Effector memory CD4-positive, alpha-beta T cell (primary cell): ENCODE data around the gene LENG9.
"Not testable (repeated sequence)": the region's sequence is repeated elsewhere in the genome, so short reads cannot be mapped to it uniquely, and the experiment has no call there.

Source experiments
- DNase-seq, 3 donors: peaks; one replicate each; pipeline ENCODE4 v3.0.0-alpha.2; 2020
- H3K27ac ChIP-seq: 2 replicates; pipeline ENCODE4 v1.7.0; 2013; ENCODE audit warnings: mild to moderate bottlenecking, low read length, moderate library complexity; ENCODE audit not compliant: insufficient read depth, poor library complexity, severe bottlenecking
- H3K27me3 ChIP-seq: replicated peaks from 2 replicates; pipeline ENCODE4 v1.7.0; 2013; ENCODE audit warnings: mild to moderate bottlenecking, low read length; ENCODE audit not compliant: insufficient read depth, control insufficient read depth, poor library complexity, severe bottlenecking
- H3K36me3 ChIP-seq: 2 replicates; pipeline ENCODE4 v1.7.0; 2013; ENCODE audit warnings: mild to moderate bottlenecking, low read length, moderate library complexity; ENCODE audit not compliant: control insufficient read depth, insufficient read depth
- H3K4me1 ChIP-seq: 2 replicates; pipeline ENCODE4 v1.7.0; 2013; ENCODE audit warnings: low read length, mild to moderate bottlenecking; ENCODE audit not compliant: control insufficient read depth, insufficient read depth, poor library complexity, severe bottlenecking
- H3K4me3 ChIP-seq: 2 replicates; pipeline ENCODE4 v1.7.0; 2013; ENCODE audit warnings: low read length, low read depth, mild to moderate bottlenecking; ENCODE audit not compliant: insufficient read depth, poor library complexity, severe bottlenecking
- H3K9me3 ChIP-seq: 2 replicates; pipeline ENCODE4 v1.7.0; 2013; ENCODE audit warnings: mild to moderate bottlenecking, low read length, moderate library complexity; ENCODE audit not compliant: control insufficient read depth

LENG9 gene

DNA sequence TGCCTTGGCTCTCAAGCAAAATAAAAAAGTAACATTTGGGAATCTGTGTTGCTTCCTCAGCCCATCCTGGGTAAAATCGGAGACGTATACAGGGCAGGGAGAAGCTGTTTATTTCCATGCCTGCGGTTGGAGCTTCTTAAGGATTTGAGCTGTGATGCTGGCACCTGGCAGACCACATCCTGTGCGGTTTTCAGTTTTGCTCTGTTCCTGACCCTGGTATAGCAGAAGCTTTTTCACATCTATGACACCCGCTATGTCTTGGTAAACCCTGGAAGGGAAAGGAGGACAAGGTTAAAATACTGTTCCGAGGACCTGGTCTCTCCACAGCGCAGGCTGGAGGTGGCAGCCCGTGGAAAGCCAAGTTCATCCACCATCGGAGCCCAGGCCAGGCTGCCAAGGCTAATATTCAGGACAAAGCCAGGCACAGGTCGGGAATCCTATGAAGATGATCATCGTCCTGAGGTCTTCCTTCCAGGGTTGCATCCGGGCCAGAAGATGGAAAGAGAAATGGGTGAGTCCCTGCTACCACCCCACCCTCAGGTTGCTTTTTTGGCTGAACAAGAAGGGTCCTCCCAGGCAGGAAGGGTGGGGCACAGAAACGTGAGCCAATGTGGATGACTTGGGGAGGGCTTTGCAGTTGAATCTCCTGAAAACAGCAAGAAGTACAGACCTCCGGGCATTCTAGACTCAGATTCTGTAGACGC lies 34.3 kb upstream of the LENG9 start:
- not testable (repeated sequence) for H3K27ac ChIP-seq, H3K4me3 ChIP-seq, H3K4me1 ChIP-seq, H3K36me3 ChIP-seq, DNase-seq, H3K27me3 ChIP-seq, H3K9me3 ChIP-seq

DNA sequence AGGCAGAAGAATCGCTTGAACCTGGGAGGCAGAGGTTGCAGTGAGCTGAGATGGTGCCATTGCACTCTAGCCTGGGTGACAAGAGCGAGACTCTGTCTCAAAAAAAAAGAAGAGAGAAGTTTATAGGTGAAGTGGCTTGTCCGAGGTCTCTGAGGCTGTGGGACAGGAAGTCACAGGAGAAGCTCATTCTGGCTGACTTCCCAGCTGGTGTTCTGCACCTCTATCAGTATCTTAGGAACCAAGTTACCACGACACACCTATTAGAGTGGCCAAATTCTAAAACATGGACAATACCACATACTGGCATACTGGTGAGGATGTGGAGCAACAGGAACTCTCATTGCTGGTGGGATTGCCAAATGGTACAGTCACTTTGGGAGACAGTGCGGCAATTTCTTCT lies 31.7 kb upstream of the LENG9 start:
- not testable (repeated sequence) for H3K9me3 ChIP-seq, DNase-seq, H3K4me1 ChIP-seq, H3K27me3 ChIP-seq, H3K4me3 ChIP-seq, H3K27ac ChIP-seq, H3K36me3 ChIP-seq

DNA sequence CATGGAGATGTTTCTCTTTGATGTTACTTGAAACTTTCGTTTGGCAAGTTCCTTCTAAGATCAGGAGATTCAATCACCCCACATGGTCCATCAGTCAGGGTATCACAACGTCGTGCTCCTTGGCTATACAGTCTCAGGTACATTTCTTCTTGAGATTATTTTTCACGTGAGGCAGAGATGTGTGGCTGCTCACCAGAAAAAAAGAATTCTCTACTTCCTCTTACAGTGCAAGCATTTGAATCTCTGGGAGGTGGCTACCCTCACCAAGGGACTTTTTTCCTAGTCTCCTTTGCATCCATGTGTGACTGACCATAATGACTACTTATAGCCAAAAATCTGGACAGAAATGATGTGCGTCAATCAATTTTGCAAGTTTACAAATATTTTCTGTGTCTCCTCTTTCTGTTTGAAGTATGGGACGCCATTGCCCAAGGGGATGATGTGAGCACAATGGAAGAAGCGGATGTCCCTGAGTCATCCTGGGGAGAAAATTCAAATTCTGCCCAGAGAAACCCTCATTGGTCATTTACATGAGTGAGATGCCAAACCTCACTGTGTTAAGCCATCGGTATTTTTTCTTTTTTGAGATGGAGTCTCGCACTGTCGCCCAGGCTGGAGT lies 30.5 kb upstream of the LENG9 start:
- no peak for DNase-seq
- no peak overlapping the region for H3K4me3 ChIP-seq
- H3K27me3 ChIP-seq = peaks cover 3% of the 10 kb centered on the region
- H3K36me3 ChIP-seq = no peaks in the 10 kb centered on the region
- no peaks in the 10 kb centered on the region for H3K9me3 ChIP-seq
- no peak overlapping the region for H3K27ac ChIP-seq
- no peaks in the 10 kb centered on the region for H3K4me1 ChIP-seq

DNA sequence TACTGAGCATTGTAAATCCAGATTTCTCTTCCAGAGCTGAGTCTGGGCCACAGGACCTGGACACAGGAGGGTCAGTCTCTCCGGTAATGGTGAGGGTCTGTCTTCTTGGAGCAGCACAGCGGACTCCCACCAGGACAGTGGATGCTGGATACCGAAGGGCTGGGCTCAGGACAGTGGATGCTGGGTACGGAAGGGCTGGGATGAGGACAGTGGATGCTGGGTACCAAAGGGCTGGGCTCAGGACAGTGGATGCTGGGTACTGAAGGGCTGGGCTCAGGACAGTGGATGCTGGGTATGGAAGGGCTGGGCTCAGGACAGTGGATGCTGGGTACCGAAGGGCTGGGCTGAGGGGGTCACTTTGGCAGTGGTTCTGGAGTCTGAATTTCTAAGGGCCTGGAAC lies 29.5 kb upstream of the LENG9 start:
- DNase-seq = not testable (repeated sequence)

DNA sequence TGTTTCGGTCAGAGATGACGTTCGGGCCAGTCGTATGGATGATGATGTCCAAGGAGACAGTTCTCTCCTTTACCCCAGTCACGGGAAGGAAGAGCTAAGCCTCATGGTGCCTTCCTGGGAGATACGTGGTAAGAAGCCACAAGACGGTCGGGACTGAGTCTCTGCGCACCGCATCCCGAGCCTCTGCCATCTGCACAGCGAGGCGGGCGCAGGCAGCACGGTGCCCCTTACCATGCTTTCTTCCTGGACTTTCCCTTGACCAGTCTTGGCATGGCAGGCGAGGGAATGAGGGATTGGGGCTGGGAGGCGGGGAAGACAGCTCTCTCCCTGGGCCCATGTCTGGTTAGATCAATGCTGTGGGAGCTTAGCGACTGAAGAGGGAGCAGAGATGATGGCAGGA lies 29.0 kb upstream of the LENG9 start:
- H3K4me3 ChIP-seq = no peak overlapping the region
- no peaks in the 10 kb centered on the region for H3K4me1 ChIP-seq
- H3K36me3 ChIP-seq = no peaks in the 10 kb centered on the region
- no peak overlapping the region for H3K27ac ChIP-seq
- no peaks in the 10 kb centered on the region for H3K9me3 ChIP-seq
- no peak for DNase-seq
- peaks cover 3% of the 10 kb centered on the region for H3K27me3 ChIP-seq

More for the DNA sequence above, 29.5 kb upstream of the LENG9 start:
- not testable (repeated sequence) for H3K27me3 ChIP-seq, H3K4me1 ChIP-seq, H3K27ac ChIP-seq, H3K4me3 ChIP-seq, H3K9me3 ChIP-seq, H3K36me3 ChIP-seq

DNA sequence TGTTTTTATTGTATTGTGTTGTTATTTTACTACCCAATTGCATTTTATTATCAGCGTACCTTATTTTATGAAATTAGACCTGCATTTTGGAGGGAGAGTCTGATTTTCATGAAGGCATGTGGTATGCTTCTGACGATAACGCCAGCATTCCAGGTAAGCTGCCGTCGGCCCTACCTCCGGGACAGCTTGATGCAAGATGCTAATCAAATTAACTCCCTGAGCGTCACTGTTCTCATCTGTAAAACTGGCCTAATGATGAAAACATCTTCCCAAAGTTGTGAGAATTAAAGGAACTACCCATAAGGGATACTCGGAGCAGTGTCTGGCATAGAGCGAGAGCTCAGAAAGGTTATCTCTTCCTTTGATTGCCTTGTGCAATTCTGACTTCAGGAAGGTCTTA lies 26.2 kb upstream of the LENG9 start:
- Histone ChIP-seq H3K4me3 (no peak overlapping the region), H3K9me3 (no peaks in the 10 kb centered on the region), H3K27me3 (peaks cover 3% of the 10 kb centered on the region), H3K27ac (no peak overlapping the region), H3K36me3 (no peaks in the 10 kb centered on the region), H3K4me1 (no peaks in the 10 kb centered on the region)
- DNase-seq = no peak

DNA sequence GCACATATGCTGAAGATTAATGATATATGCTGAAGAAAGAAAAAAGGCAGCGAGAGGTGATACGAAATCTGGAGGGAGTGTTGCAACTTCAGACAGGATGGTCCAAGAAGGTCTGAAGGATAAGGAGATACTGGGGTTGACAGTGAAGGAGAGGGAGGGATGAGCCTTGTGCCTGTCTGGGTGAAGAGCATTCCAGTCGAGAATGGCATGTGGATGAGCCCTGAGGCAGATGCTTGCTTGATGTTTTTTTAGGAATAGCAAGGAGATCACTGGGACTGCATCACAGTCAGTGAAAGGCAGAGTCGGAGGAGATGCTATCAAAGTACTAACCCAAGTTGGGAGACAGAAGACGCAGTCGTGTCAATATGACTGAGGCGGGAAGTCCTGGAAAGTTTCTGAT lies 25.8 kb upstream of the LENG9 start:
- H3K36me3 ChIP-seq = no peaks in the 10 kb centered on the region
- H3K27me3 ChIP-seq = peaks cover 3% of the 10 kb centered on the region
- H3K4me3 ChIP-seq = no peak overlapping the region
- no peak overlapping the region for H3K27ac ChIP-seq
- no peaks in the 10 kb centered on the region for H3K9me3 ChIP-seq
- no peaks in the 10 kb centered on the region for H3K4me1 ChIP-seq
- no peak for DNase-seq

DNA sequence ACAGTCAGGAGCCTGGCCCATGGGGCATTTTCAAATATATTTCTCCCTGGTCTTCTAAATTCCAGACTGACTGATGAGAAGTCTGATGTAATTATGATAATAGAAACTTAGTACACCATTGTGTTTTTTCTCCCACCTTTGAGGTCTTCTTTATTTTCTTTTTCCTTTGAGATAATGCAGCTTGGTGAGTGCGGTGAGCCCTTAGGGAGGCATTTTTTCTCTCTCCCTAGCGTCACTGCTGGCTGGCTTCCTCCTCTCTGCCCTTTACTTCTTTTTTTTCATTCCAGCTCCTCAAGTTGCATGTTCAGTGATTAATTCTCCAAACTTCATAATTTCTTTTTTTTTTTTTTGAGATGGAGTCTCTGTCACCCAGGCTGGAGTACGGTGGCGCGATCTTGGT lies 22.3 kb upstream of the LENG9 start:
- no peak for DNase-seq
- Histone ChIP-seq H3K4me3 (no peak overlapping the region), H3K4me1 (no peaks in the 10 kb centered on the region), H3K9me3 (no peaks in the 10 kb centered on the region), H3K27me3 (no peaks in the 10 kb centered on the region), H3K27ac (no peak overlapping the region), H3K36me3 (no peaks in the 10 kb centered on the region)

DNA sequence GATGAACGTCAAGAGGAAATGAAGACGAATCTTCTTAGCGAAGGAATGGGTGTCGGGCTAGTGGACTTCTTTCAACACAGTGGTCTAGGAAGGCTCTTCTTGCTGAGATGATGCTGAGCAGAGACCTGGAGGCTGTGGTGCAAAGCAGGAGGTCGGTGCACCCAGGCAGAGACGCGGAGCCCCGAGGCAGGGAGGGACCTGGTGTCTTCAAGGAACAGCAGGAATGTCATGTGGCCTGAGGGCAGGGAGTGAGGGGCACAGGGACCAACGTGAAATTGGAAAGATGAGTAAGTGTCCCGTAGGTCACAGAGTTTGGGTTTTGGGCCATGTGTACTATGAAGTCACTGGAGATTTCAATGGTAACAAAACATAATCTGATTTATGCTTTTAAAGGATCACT lies 20.9 kb upstream of the LENG9 start:
- no peak overlapping the region for H3K27ac ChIP-seq
- no peak overlapping the region for H3K4me3 ChIP-seq
- no peaks in the 10 kb centered on the region for H3K9me3 ChIP-seq
- H3K36me3 ChIP-seq = no peaks in the 10 kb centered on the region
- H3K27me3 ChIP-seq = no peaks in the 10 kb centered on the region
- H3K4me1 ChIP-seq = no peaks in the 10 kb centered on the region
- no peak for DNase-seq

DNA sequence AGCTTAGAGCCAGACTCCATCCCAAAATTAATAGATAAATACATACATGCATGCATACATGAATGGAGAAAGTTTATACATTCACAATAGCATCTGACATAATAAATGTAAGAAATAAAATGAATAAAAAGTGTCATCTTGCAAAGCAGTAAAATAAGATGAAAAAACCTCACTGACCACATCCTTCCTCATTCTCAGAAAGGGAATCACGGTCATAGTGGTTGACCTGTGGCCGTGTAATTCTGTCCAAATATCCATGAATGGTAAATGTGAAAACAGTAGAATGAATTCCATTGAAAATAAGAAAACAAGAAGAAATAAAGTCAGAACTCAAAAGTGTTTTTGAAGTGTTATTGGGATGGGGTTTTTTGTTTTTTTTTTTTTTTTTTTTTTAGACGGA lies 19.3 kb upstream of the LENG9 start:
- H3K27ac ChIP-seq = no peak overlapping the region
- DNase-seq = no peak
- no peaks in the 10 kb centered on the region for H3K9me3 ChIP-seq
- no peak overlapping the region for H3K4me3 ChIP-seq
- no peaks in the 10 kb centered on the region for H3K27me3 ChIP-seq
- H3K4me1 ChIP-seq = no peaks in the 10 kb centered on the region
- H3K36me3 ChIP-seq = no peaks in the 10 kb centered on the region
